Measurements from ENCODE around the gene KCND3.

DNA sequence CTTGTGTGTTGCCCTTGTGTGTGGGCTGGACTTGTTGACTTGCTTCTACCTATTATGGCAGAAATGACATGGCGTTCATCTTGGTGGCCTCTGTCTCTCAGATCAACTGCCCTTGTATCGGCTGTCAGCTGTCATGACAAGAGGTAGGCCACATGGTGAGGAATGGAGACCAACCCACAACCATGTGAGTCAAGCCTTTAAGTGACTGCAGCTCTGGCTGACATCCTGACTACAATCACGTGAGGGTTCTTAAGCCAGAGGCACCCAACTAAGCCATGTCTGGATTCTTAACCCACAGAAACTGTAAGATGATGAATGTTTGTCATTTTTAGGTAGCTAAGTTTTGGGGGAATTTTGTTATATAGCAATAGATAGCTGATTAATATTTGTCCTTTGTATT, 82.1 kb downstream of the KCND3 start:
- TF ChIP-seq CTCF (IDR thresholded peaks at IDR 0.05; ENCODE audit: insufficient read depth, low read length) = no peak
- TF ChIP-seq POLR2AphosphoS5 (IDR thresholded peaks at IDR 0.05; ENCODE audit: low read depth) = no peak
